ENCODE data around the gene DNAJC18. TPM values are rescaled to one million over a fixed set of nuclear protein-coding genes. Genes with fewer than 3 reads are reported as not detected.

DNAJC18 gene
- total and polyA plus RNA-seq, 4 donors, result 2.2 to 10.7 (median 8.7) TPM

DNA sequence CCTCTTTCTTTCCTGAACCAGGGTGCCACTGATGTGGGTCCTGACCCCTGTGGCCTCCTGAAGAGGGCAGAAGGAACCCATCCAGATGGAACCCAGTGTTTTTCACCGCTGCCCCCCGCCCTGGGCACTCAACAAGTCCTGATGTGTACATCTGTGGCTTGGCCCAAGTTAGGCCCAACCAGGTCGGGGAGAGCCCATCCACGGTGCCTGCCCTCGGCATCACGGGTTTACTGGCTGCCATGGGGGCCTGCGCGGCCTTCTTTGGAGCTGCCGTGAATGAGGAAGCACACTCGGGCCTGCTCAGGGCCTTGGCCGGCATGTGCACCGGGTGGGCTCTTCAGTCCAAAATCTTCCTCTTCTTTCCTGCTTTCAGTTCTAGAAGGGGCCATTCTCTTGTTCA is 17.5 kb upstream of the DNAJC18 start:
- peaks cover 0 to 11% (median 0%) of the 10 kb centered on the region in 4 donors for H3K36me3 ChIP-seq (ENCODE audit: control insufficient read depth in 4 of 4, insufficient read depth in 4 of 4, low read length in 4 of 4)
- DNase-seq, result no peak
- TF ChIP-seq CTCF (IDR thresholded peaks at IDR 0.05; ENCODE audit: control extremely low read depth, extremely low read depth), result no peak
- peaks cover 0 to 4% (median 0%) of the 10 kb centered on the region in 5 donors for H3K4me1 ChIP-seq (ENCODE audit: control insufficient read depth in 5 of 5, insufficient read depth in 5 of 5, low read length in 5 of 5)
- H3K27ac ChIP-seq (ENCODE audit: low read depth in 1 of 2, low read length in 1 of 2), result no peak overlapping the region
- WGBS, 2 donors, result 87 to 90% methylated on average over 12 of the region's 12 CpGs
- no peak overlapping the region for H3K9ac ChIP-seq (ENCODE audit: insufficient read depth in 1 of 2, low read length in 2 of 2)
- no peaks in the 10 kb centered on the region for H3K27me3 ChIP-seq (ENCODE audit: control insufficient read depth in 3 of 3, insufficient read depth in 3 of 3, low read length in 2 of 3)
- H3K4me3 ChIP-seq, result no peak overlapping the region
- H3K9me3 ChIP-seq (ENCODE audit: control insufficient read depth in 4 of 4, insufficient read depth in 3 of 4, low read length in 3 of 4), result peaks cover 0 to 2% (median 0%) of the 10 kb centered on the region in 4 donors
- no peak for ATAC-seq (ENCODE audit: insufficient read depth, low FRiP score)

- no peak for DNase-seq
- Histone ChIP-seq H3K9me3 (ENCODE audit: control insufficient read depth in 4 of 4, insufficient read depth in 3 of 4, low read length in 3 of 4) (peaks cover 0 to 2% (median 0%) of the 10 kb centered on the region in 4 donors), H3K27ac (ENCODE audit: low read depth in 1 of 2, low read length in 1 of 2) (no peak overlapping the region), H3K36me3 (ENCODE audit: control insufficient read depth in 4 of 4, insufficient read depth in 4 of 4, low read length in 4 of 4) (peaks cover 0 to 21% (median 0%) of the 10 kb centered on the region in 4 donors), H3K4me1 (ENCODE audit: control insufficient read depth in 5 of 5, insufficient read depth in 5 of 5, low read length in 5 of 5) (peaks cover 0 to 4% (median 0%) of the 10 kb centered on the region in 5 donors), H3K4me3 (no peak overlapping the region), H3K9ac (ENCODE audit: insufficient read depth in 1 of 2, low read length in 2 of 2) (no peak overlapping the region), H3K27me3 (ENCODE audit: control insufficient read depth in 3 of 3, insufficient read depth in 3 of 3, low read length in 2 of 3) (no peaks in the 10 kb centered on the region)
- no peak for TF ChIP-seq CTCF (IDR thresholded peaks at IDR 0.05; ENCODE audit: control extremely low read depth, extremely low read depth)
- no peak for ATAC-seq (ENCODE audit: insufficient read depth, low FRiP score)
- WGBS, 2 donors, result 84 to 92% methylated on average over 11 of the region's 11 CpGs
Measured at GRCh38 chr5:139454568-139455290, 15.4 kb upstream of the DNAJC18 start.

- Histone ChIP-seq H3K36me3 (ENCODE audit: control insufficient read depth in 4 of 4, insufficient read depth in 4 of 4, low read length in 4 of 4) (peaks cover 0 to 22% (median 0%) of the 10 kb centered on the region in 4 donors), H3K9me3 (ENCODE audit: control insufficient read depth in 4 of 4, insufficient read depth in 3 of 4, low read length in 3 of 4) (peaks cover 0 to 2% (median 0%) of the 10 kb centered on the region in 4 donors), H3K27ac (ENCODE audit: low read depth in 1 of 2, low read length in 1 of 2) (no peak overlapping the region), H3K27me3 (ENCODE audit: control insufficient read depth in 3 of 3, insufficient read depth in 3 of 3, low read length in 2 of 3) (no peaks in the 10 kb centered on the region), H3K4me1 (ENCODE audit: control insufficient read depth in 5 of 5, insufficient read depth in 5 of 5, low read length in 5 of 5) (peaks cover 0 to 2% (median 0%) of the 10 kb centered on the region in 5 donors), H3K9ac (ENCODE audit: insufficient read depth in 1 of 2, low read length in 2 of 2) (no peak overlapping the region), H3K4me3 (no peak overlapping the region)
- 82 to 93% methylated on average over 3 of the region's 3 CpGs for WGBS, 2 donors
- TF ChIP-seq CTCF (IDR thresholded peaks at IDR 0.05; ENCODE audit: control extremely low read depth, extremely low read depth), result no peak
- ATAC-seq (ENCODE audit: insufficient read depth, low FRiP score) (no peak), DNase-seq (no peak)
Measured at GRCh38 chr5:139453683-139454567, 14.6 kb upstream of the DNAJC18 start.
